Tibial artery (tissue), 4 donors: ENCODE results near the gene HIP1.
"Not testable (repeated sequence)": the region's sequence is repeated elsewhere in the genome, so short reads cannot be mapped to it uniquely, and the experiment has no call there.

Source experiments
- DNase-seq, 2 donors: peaks; one replicate each; pipeline ENCODE4 v3.0.0-alpha.2; 2019
- H3K27ac ChIP-seq, 2 donors: fragments of 200-600 bp; sonication (generic) in 1 of 2; 1 replicate in 1 of 2; 2 replicates in 1 of 2; pipeline ENCODE4 v1.5.1; 2018 to 2019; ENCODE audit warnings: mild to moderate bottlenecking in 1 of 2
- H3K27me3 ChIP-seq, 2 donors: fragments of 200-600 bp; sonication (generic) in 1 of 2; one replicate each; pipeline versions ENCODE4 v1.5.1 to v1.6.0; 2016 to 2019
- H3K36me3 ChIP-seq, 3 donors: fragments of 200-600 bp; sonication (generic) in 2 of 3; one replicate each; pipeline ENCODE4 v1.5.1; 2016 to 2019; ENCODE audit warnings: mild to moderate bottlenecking in 2 of 3
- H3K4me1 ChIP-seq, 4 donors: fragments of 200-600 bp; sonication (generic) in 2 of 4; 1 replicate in 3 of 4; 2 replicates in 1 of 4; pipeline ENCODE4 v1.5.1; 2016 to 2019
- H3K4me3 ChIP-seq, 2 donors: fragments of 200-600 bp; sonication (generic) in 1 of 2; 1 replicate in 1 of 2; 2 replicates in 1 of 2; pipeline ENCODE4 v1.5.1; 2018 to 2019; ENCODE audit warnings: mild to moderate bottlenecking in 2 of 2
- H3K9me3 ChIP-seq, 3 donors: fragments of 200-600 bp; sonication (generic) in 1 of 3; one replicate each; pipeline ENCODE4 v1.5.1; 2016 to 2019
- intact Hi-C: fragments of 100-400 bp; cut with DNase I; formaldehyde crosslinking; loops from one replicate; pipeline ENCODE4 v1.15.0; 2023; ENCODE audit warnings: low total_unique reads
- TF ChIP-seq, protein P1 (sequence below), 2 experiments: fragments of 200-600 bp in 1 of 2; fragments of 450-650 bp in 1 of 2; IDR thresholded peaks; one replicate each; pipeline ENCODE4 v1.5.1; 2017 to 2019; ENCODE audit warnings: antibody characterized with exemption in 2 of 2, mild to moderate bottlenecking in 1 of 2, moderate library complexity in 1 of 2

HIP1 gene

DNA sequence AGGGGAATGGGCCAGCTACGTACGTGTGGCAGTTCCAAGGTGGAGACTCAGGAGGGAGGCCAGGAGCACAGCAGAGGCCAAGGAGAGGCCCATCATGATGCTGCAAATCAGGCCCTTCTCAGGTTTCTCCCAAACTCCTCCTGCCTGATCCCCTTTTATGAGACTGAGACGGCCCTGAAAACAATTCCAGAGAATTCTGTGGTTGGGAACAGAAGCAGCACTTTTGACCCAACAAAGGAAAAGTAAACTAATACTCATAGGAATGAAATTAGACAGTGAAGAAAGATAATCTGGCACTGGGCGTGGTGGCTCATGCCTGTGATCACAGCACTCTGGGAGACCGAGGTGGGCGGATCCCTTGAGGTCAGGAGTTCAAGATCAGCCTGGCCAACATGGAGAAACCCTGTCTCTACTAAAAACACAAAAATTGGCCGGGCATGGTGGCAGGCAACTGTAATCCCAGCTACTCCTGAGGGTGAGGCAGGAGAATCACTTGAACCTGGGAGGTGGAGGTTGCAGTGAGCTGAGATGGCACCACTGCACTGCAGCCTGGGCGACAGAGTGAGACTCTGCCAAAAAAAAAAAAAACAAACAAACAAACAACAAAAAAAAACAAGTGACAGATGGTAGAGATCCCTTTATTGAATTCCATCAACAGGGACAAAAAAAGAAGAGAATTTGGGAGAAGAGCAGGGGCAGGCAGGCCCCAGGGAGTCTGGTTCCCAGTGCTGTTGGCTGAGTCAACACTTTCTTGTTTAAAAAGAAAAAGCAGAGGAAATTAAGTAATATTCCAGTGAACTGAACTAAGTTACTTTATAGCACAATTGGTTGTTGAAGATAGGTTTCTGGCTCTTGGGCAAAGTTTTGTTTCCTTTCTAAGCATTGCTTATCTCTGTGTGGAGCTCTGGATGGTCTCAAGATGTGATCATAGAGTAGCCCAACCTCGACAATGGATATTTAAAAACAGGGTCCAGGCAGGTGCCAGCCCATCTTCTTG, 33.6 kb upstream of the HIP1 start, which contains the start of gene CCL26:
Gene CCL26, minus strand, starts transcription at position 131 of the 997 bp plus-strand sequence. Its CDS starts 35 bp downstream, at position 96.
- no peak within 1 kb of the TSS for H3K4me3 ChIP-seq
- no peaks in the 10 kb centered on the region for H3K36me3 ChIP-seq
- no peak within 1 kb of the TSS for H3K27ac ChIP-seq
- DNase-seq: peak; percentile 82 to 83
- intact Hi-C loops: no loop called here
- TF ChIP-seq, protein P1, sequence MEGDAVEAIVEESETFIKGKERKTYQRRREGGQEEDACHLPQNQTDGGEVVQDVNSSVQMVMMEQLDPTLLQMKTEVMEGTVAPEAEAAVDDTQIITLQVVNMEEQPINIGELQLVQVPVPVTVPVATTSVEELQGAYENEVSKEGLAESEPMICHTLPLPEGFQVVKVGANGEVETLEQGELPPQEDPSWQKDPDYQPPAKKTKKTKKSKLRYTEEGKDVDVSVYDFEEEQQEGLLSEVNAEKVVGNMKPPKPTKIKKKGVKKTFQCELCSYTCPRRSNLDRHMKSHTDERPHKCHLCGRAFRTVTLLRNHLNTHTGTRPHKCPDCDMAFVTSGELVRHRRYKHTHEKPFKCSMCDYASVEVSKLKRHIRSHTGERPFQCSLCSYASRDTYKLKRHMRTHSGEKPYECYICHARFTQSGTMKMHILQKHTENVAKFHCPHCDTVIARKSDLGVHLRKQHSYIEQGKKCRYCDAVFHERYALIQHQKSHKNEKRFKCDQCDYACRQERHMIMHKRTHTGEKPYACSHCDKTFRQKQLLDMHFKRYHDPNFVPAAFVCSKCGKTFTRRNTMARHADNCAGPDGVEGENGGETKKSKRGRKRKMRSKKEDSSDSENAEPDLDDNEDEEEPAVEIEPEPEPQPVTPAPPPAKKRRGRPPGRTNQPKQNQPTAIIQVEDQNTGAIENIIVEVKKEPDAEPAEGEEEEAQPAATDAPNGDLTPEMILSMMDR (IDR thresholded peaks at IDR 0.05): no peak
- peaks cover 0 to 5% (median 0%) of the 10 kb centered on the region in 4 donors for H3K4me1 ChIP-seq
- no peaks in the 10 kb centered on the region for H3K9me3 ChIP-seq
- peaks cover 0 to 4% of the 10 kb centered on the region in 2 donors for H3K27me3 ChIP-seq

GRCh38 chr7:75771224-75771623, 32.5 kb upstream of the HIP1 start:
- Histone ChIP-seq H3K9me3 (no peaks in the 10 kb centered on the region), H3K27ac (no peak overlapping the region), H3K4me1 (peaks cover 0 to 5% (median 0%) of the 10 kb centered on the region in 4 donors), H3K27me3 (peaks cover 0 to 4% of the 10 kb centered on the region in 2 donors), H3K4me3 (no peak overlapping the region), H3K36me3 (no peaks in the 10 kb centered on the region)
- TF ChIP-seq, protein P1 (IDR thresholded peaks at IDR 0.05): no peak
- intact Hi-C loops: no loop called here
- DNase-seq: no peak

DNA sequence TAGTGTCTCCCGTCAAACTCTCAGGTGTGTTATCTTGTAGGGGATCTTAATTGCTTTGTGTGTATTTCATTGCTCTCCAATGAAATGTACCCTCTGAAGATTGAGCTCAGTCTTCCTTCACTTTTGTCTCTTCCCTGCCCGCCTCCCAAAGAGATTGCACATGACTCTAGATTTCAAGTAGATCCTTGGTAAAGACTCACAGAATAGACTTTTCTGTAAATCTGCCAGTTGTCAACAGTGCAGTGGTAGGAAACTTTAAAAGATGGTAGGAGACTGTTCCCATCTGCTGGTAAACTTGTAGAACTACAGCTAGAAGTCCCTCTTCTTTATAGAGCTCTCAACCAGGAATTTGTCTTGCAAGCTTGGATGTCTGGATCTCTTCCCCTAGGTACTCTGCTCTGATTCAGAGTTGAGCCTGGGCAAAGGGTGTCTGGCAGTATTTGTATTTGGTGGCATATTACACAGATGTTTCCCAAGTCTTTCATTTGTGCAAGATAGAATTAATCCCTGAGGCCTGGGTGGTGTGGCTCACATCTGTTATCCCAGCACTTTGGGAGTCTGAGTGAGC, 23.7 kb upstream of the HIP1 start:
- no peaks in the 10 kb centered on the region for H3K4me1 ChIP-seq
- intact Hi-C loops: no loop called here
- no peaks in the 10 kb centered on the region for H3K27me3 ChIP-seq
- no peaks in the 10 kb centered on the region for H3K36me3 ChIP-seq
- no peak overlapping the region for H3K27ac ChIP-seq
- DNase-seq: no peak
- H3K9me3 ChIP-seq: no peaks in the 10 kb centered on the region
- TF ChIP-seq, protein P1 (IDR thresholded peaks at IDR 0.05): peak; percentile 74 to 84
- no peak overlapping the region for H3K4me3 ChIP-seq

DNA sequence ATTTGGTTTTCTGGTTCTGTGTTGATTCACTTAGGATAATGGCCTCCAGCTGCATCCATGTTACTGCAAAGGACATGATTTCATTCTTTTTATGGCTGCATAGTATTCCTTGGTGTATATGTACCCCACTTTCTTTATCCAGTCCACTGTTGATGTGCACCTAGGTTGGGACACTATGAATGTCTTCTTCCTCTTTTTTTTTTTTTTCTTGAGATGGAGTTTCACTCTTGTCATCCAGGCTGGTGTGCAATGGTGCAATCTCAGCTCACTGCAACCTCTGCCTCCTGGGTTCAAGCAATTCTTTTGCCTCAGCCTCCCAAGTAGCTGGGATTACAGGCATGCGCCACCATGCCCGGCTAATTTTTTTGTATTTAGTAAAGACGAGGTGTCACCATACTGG, 23.1 kb upstream of the HIP1 start:
- H3K4me3 ChIP-seq, H3K27ac ChIP-seq, intact Hi-C loops: not testable (repeated sequence)

DNA sequence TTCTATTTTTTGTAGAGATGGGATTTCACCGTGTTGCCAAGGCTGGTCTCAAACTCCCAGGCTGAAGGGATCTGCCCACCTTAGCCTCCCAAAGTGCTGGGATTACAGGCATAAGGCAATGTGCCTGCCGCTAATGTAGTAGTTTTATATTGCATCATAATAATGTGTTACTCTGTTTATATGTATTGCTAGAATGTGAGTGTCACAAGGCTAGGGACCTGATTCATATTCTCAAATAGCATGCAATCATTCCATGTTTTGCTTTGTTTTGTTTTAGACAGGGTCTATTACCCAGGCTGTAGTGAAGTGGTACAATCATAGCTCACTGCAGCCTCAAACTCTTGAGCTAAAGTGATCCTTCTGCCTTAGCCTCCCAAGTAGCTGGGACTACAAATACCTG, 19.8 kb upstream of the HIP1 start:
- TF ChIP-seq, protein P1 (IDR thresholded peaks at IDR 0.05): no peak
- no peak for DNase-seq
- Histone ChIP-seq H3K27me3 (no peaks in the 10 kb centered on the region), H3K36me3 (no peaks in the 10 kb centered on the region), H3K4me3 (no peak overlapping the region), H3K27ac (no peak overlapping the region), H3K9me3 (no peaks in the 10 kb centered on the region), H3K4me1 (peaks cover 0 to 2% (median 0%) of the 10 kb centered on the region in 4 donors)
- intact Hi-C loops: loop anchor here (10.0 kb wide), 1 partner anchor 154 kb away; no protein-coding TSS in a partner anchor

More for the DNA sequence above, 23.1 kb upstream of the HIP1 start:
- not testable (repeated sequence) for H3K27me3 ChIP-seq, H3K9me3 ChIP-seq, H3K4me1 ChIP-seq, DNase-seq, H3K36me3 ChIP-seq

GRCh38 chr7:75757860-75758259, 19.1 kb upstream of the HIP1 start:
- H3K4me1 ChIP-seq: peaks cover 0 to 8% (median 5%) of the 10 kb centered on the region in 4 donors
- TF ChIP-seq, protein P1 (IDR thresholded peaks at IDR 0.05): no peak
- H3K4me3 ChIP-seq: no peak overlapping the region
- H3K27me3 ChIP-seq: no peaks in the 10 kb centered on the region
- no peak for DNase-seq
- no peak overlapping the region for H3K27ac ChIP-seq
- no peaks in the 10 kb centered on the region for H3K9me3 ChIP-seq
- no peaks in the 10 kb centered on the region for H3K36me3 ChIP-seq
- intact Hi-C loops: loop anchor here (10.0 kb wide), 1 partner anchor 153 kb away; no protein-coding TSS in a partner anchor
